Measurements from ENCODE around the gene CCDC175.

The CCDC175 gene

DNA sequence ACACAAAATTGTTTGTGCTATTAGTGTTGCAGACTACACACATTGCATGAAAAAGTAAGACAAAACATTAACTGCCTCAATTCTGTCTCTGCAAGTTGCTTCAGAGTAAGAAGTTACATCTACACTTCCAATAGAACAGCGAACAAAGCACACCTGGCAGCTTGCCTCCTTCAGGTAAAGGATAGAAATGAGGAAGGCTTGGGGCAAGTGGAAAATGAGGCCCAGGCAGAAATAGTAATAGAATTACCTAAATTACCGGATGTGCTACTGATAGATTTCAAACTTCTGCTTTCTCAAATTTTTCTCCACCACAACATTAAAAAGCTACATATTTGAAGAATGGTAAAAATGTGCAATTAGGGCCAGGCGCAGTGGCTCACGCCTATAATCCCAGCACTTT is 37.7 kb downstream of the CCDC175 start:
- no peak for DNase-seq (ENCODE audit: low spot score)

DNA sequence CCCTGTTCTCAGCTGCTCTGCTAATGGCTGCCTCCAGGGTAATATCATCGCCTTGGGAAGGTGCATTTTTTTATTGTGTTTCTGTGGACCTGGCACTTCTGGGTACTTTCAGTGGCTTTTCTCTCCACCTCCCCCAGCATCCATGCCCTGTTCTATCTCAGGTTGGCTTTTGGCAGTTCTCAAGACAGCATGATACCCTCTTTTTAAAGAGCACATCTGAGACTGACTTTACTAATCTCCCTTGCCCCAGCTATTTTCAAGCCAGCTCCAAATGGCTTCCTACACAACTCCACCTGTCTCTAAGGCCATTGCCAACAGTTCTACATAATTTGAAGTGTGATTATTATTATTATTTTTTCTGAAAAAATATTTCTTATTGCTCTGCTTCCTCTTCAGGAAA is 39.1 kb downstream of the CCDC175 start:
- DNase-seq (ENCODE audit: low spot score): no peak

DNA sequence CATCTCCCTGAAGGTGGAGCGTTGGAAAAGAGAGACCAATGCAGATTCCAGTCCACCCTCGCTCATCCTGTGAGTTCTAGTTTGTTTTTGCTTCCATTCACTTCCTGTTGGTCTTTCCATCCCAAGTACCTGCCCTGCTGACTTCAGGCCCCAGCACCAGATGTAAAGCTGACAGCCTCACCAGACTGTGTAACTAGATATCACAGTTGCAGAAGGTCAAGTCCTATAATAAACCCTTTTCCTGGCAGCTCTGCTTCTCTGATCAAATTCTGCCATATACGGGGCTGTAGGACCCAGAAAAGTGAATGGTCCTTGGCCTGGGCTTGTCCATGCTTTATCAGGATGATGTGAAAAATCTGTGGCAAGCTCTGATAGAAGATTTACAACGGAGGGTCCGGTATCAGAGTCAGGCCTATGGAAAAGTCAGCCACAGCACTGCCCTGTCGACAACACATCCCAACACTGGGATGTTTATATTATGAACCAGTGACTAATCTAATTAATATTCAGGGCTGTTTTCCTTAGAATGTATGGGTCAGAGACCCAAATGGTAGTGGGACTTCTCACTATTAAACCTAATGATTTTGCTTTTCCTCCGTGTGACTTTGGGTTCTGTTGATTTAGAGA is 42.1 kb downstream of the CCDC175 start:
- DNase-seq (ENCODE audit: low spot score): no peak

DNA sequence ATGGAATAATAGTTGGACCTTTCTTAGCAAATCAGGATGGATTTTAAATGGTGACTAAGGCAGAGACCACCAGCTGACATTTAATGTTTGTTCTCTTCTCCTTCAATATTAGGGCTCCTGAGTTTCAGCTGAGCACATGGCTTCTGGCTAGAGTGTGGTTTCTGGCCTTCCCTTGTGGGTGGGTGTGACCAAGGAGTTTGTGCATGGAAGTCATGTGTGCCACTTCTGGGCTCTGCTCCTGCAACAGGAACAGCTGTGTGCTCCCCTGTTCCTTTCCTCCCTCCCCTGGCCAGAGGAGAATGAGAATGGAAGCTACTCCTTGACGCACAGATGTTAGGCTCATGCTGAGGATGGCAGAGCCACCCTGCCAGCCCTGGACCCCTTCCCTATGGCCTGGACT is 44.2 kb downstream of the CCDC175 start:
- no peak for DNase-seq (ENCODE audit: low spot score)

DNA sequence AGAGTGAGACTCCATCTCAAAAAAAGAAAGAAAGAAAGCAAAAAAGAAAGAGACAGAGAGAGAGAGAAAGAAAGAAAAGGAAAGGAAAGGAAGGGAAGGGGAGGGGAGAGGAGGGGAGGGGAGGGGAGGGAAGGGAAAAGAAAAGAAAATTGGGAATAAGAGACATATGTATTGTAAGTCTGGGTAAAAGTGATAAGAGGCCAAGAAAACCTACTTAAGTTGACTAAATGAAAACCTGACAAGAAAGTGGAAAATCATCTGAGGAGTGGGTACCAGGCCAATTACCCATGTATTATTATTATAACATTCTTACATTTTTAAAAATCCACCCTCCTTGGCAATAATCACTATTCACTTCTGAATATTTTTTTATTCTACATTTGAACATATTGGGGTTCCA is 46.3 kb downstream of the CCDC175 start:
- no peak for DNase-seq (ENCODE audit: low spot score)

DNA sequence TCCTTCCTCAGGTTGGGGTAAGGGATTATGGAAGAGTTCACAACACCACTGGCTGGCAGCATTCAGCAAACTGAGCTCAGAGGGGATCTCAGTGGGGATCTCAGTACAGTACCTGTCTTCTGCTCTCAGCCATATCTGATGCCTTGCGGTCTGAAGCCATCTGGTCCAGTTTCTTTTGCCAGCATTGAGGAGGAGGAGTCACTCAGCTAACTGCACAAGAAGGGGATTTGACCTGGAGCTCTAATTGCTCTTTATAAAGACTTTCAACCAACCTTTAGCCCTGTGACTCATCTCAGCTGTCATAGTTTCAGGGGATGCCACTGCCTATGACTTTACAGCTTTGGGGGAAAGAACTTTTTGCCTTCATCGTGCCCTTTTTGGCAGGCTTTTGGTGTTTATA is 47.4 kb downstream of the CCDC175 start:
- no peak for DNase-seq (ENCODE audit: low spot score)

DNA sequence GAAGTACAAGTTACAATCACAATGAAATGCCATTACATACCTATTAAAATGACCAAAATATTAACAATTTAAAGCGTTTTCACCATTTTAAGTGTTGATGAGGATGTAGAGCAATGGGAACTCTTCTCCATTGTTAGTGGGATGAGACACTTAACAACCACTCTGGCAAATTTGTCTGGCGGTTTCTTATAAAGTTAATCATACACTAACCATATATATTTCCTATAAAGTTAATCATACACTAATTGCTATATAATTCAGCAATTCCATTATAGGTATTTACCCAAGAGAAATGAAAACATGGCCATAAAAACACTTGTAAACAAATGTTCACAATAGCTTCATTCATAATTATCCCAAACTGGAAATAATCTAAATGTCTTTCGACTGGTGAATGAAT is 56.4 kb downstream of the CCDC175 start:
- DNase-seq (ENCODE audit: low spot score): no peak

DNA sequence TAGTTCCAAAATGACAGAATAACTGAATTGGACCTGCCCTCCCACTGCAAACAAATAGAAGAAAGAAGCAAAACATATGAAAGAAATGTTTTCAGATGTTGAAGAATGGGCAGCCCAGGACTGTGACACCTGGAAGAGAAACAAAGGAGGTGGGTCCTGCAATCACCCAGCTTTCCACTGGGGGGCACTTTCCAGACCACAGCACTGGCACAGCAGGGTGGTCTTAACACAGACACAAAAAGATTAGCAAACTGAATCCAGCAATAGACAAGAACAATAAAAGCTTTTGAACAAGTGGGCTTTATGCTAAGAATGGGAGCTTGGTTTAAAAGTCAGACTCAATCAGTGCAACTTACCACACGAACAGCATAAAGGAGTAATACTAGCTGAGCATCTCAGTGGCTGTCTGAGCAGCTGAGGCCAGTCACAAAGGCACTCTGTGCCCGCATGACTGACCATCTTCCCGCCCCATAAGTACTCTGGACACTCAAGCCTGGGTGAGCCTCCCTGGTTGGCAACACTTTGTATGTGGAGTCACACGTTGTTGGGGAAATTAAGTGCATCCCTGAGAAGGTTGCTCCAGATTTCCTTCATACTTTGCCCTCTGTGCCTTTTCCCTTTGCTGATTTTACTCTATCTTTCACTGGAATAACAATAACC is 64.6 kb downstream of the CCDC175 start:
- DNase-seq (ENCODE audit: low spot score): peak; percentile 36

DNA sequence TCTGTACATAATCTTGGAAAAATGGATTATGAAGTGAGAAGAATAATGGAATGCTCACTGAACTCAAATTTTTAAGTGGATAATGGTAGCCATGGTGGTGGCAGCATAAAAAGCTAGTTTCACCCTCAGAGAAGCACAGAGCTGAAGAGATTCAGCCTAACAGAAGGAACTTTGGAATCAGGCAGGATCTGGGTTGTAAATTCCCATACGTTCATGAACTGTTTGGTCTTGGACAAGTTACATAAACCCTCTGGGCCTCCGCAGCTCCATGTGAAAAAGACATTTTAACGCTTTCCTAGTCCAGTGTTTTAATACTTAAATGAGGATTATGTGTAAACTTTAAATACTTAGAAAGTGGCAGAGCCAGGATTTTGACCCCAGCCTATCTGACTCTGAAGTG is 65.6 kb downstream of the CCDC175 start:
- no peak for DNase-seq (ENCODE audit: low spot score)

DNA sequence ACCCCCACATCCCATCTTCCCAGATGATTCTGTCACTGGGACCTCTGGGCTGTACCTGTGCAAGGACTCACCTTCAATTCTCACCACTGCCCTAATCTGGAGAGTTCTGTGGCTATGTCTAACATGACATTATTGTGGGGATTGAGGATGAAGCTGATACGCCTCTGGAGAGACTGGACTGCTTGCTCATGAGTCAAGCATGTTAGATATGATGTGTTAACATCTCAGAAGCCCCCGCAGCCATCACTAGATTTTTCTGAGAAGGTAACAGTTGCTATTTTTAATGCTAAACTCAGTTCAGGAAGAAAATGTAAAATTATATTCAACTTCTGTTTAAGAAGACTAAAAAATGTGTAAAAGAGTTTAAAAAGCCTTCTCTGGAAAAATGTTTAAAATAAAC is 66.6 kb downstream of the CCDC175 start:
- no peak for DNase-seq (ENCODE audit: low spot score)

DNA sequence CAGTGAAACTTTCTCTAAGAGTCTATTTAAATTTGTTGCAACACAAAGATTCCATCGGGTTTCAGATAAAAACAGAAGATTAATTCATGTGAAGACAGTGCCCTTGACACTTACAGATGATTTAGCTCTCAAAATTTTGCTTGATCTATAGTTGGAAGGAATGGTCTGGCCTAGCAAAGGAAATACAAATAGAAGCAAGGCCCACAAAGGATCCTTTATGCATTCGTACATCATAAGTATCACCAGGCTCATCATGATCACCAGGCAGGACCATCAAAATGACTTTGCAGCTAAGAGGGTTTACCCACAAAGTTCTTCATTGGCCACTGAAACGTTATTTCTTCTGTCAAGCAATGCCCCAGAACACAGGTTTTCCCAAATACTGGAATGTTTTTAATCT is 67.5 kb downstream of the CCDC175 start:
- no peak for DNase-seq (ENCODE audit: low spot score)

DNA sequence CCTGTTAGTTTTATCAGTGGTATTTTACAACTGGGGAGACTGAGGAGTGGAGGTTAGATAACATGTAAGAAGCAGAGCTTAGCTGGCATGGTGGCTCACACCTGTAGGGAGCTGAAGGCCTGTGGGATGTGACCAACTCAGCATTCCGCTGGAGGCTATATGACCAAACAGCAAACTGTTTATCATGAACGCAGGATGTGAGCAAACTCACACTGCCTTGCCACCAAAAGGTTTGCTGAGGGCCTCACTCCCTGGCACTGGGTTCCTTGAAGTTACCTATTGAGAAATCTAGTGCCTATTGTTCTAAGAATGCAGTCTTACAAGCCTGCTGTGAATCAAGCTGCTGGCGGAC is 68.9 kb downstream of the CCDC175 start:
- DNase-seq (ENCODE audit: low spot score): no peak

DNA sequence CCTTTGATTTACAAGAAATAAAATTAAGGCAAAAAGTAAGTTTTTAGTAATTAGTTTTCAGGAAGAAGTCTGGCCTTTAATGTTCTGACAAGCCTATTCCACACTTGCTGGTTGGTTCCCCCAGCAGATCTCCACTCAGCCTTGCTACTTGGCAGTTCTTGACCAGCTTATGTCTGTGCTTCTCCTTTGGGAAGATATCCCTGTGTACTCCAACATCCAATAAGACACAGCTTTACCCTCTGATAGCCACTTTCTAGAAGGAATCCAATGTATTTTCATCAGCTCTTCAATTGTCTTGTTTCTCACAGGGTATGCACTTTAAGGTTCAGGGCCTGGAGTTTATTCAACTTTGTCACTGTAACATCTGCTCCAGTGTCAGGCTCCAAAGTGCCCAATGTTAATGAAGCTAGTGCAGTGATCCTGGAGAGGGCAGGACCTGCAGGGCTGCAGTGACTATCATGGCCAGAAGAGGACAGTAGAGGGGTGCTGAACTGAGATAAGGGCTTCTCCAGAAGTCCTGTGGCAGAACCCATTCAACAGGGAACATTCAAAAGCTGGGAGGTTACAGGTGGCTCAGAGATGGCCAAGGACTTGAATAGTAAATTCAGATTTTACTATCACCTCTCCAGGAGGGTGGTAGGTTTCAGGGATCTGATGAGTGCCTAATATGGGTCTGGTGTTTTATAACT is 69.4 kb downstream of the CCDC175 start:
- DNase-seq (ENCODE audit: low spot score): peak; percentile 45

DNA sequence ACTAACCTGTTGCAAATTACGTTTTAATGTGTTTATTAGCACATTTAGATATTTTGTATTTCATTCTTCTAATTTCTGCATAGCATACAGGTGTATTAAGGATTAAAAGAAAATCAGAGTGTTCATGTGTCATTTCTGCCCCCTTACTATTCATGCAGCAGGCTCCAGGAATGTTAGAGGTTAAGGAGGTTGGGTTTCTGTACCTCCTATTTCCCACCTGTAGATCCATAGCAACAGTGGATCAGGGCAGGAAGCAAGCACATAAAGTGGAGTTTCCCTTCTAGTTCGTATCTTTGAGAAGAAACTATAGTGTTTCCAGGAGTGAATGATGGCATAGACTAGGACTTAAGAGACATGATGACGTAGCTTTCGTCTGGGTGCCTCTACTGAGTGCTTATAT is 73.4 kb downstream of the CCDC175 start:
- DNase-seq (ENCODE audit: low spot score): no peak

DNA sequence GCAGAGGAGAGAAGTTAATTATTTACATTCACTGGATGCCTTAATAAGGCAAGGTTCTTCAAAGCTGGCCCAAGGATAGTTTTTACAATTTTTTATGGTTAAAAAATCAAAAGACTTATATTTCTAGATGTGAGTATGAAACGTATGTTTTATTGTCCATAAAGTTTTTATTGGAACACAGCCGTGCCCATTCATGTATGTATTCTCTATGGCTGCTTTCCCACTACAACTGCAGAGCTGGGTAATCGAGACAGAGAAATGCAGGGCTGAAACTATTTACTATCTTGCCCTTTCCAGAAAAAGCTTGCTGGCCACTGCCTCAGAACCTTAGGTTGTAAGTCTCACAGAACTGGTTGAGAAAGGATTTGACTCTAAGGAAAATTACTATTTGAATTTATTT is 75.9 kb downstream of the CCDC175 start:
- no peak for DNase-seq (ENCODE audit: low spot score)

DNA sequence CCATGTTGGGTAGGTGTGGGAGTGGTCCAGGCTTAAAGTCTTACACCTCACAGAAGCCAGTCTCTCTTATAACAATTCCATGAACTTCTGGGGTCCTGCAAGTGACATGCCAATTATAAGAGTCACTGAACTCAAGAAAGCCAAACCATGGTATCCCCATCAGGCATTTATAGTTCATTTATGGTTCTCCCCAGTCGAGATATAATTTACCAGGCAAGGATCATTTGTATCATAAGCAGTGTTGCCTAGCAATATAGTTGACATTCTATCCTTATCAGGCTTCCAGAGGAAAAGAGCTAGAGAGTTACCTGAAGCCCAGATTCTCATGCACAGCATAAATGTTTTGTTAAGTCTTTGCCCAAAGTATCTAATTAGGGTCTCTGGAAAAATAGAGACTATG is 84.2 kb downstream of the CCDC175 start:
- DNase-seq (ENCODE audit: low spot score): no peak

DNA sequence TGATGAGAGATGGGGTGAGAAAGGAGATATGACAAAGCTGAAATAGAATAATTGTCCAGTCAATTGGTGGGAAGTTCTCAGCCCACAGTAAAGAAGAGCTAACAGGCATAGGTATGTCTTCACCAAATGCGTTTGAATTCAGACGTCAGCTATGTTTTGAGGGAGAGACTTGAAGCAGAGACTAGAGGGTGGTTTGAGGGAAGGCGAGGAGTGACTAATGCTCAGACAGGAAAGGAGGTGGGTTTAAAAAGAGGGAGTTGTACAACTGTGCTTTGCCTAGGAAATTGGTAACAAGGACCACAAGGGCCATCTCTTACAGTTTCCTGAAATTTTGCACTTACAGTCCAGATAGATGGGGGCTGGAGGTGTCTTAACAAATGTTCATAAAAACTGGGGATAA is 85.9 kb downstream of the CCDC175 start:
- DNase-seq (ENCODE audit: low spot score): no peak

DNA sequence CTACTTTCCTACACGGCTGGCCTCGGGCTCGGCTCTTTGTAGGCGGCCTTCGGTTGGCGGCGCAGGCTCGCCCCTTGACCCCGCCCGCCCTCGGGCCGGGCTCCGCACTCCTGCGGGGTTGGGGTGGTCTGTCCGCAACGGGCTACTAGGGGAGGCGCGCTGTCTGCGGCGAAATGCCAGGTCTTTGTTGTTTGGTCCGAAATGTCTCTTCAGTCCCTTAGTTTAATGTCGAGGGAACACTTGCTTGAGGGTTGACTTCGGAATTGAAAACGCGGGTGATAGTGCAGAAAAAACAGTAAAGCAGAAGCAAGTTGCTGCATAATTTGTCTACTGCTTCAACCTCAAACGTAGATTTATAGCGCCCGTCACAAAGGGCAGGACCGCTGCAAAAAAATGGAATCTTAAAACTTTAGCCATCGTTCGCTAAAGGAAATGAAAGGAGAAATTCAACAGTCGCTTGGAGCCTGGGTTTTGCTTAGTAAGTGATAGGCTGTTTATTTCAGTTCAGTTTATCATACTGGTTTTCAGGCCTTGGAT is 91.9 kb downstream of the CCDC175 start:
- no peak for DNase-seq (ENCODE audit: low spot score)

DNA sequence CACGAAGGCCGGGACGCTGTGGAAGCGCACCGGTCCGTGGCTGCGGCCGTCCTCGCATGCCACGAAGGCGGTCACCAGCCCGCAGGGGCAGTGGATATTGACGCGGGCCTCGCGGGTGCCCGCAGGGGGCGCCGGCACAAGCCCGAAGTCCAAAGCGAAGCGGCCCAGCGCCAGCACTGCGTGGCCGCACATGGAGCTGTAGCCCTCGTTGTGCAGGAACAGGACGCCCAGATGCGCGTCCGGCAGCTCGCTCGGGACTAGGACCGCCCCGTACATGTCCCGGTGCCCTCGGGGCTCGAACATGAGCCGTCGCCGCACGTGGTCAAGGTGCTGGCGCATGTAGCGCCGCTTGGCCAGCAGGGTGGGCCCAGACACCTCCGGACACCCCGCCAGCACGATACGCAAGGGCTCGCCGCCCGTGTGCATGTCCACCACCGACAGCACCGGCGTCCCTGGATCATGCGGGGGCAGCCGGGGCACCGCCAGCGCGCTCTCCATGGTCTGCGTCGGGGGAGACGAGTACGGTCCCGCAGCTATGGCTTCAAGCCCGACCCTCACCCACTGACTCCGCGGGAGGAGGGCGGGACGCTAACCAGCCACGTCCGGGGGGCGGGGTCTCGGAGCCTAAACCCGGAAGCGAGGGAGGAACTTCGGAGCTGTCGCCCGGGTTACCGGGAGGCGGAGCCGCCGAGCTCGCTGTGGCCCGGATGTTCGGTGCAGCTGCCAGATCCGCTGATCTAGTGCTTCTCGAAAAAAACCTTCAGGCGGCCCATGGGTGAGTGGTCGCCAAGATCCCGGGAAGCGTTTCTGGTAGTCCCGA is 92.6 kb downstream of the CCDC175 start, which contains the start of the genes JKAMP and L3HYPDH:
Gene JKAMP (plus strand): TSS at position 699 of the 820 bp plus-strand sequence. CDS start 73 bp downstream, at position 772.
Gene L3HYPDH (minus strand): TSS at position 590 of the 820 bp plus-strand sequence. CDS start 92 bp downstream, at position 498.
- DNase-seq (ENCODE audit: low spot score): peak; percentile 94

DNA sequence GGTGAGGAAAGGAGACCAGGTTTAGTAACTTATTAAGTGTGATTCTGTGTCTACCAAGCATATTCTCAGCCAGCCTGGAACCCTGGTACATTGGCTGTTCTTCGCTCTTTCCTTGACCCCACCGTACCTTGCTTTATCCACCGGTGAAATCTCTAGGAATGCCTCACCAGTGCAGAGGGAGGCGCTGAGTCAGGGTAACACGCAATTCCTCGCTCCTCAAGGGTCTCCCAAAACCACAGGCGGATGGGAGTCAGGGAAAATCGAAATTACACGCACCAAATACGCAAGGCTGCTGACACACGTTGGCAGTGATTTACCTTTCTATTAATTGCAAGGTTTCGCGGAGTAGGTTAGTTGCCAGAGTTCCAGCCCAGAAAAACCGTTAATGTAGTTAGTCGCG is 93.2 kb downstream of the CCDC175 start:
- no peak for DNase-seq (ENCODE audit: low spot score)

DNA sequence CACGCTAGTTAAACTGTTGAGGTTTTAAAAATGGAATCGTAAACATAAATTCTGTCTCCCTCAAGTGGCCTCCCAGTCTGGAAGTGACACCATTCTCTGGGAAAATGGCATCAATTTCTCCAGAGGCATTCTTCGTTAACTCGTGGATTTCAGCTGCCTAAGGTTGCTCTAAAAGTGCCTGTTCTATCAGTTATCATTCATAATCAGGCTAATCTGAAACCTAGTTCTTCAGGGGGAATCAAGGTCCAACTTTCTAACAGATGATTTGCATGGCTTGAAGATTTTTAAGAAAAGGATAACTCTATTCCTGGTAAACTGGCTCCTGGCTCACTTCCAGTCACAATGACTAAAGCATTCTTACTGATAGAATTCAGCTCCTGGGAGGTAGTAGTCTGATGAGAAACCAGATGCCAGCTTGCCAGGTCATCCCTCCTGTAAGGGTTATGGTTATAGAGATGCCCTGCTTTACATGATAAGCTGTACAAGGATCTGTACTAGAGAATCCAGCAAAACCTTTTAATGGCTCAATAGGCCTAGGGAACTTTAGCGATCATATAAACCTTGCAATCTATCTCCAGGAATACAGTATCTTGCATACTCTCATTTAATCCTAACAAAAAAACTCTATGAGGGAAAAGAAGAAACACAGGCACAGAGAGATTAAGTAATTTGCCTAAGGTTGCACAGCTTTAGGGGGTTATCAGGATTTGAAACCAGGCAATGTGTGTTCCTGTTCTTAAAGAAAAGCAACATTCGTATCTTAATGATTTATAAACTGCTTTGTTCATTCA is 93.9 kb downstream of the CCDC175 start:
- DNase-seq (ENCODE audit: low spot score): no peak

Data from germinal center (tissue), 1 donor.